OCI-LY1 (cell line): ENCODE measurements around the gene DDC.

ENCODE experiments used
- H2AFZ ChIP-seq: fragments of 200-600 bp; sonication (generic), shearing (Covaris generic); 2 replicates; pipeline ENCODE4 v1.6.0; 2014; ENCODE audit warnings: antibody characterized with exemption, mild to moderate bottlenecking, low read length
- H3F3A ChIP-seq: fragments of 200-600 bp; sonication (generic), shearing (Covaris generic); 2 replicates; pipeline ENCODE4 v1.6.0; 2014; ENCODE audit warnings: mild to moderate bottlenecking, antibody characterized with exemption, low read length, moderate library complexity; ENCODE audit not compliant: insufficient read depth
- H3K27ac ChIP-seq: fragments of 200-600 bp; sonication (generic); 2 replicates; pipeline ENCODE4 v1.5.1; 2014; ENCODE audit warnings: low read length, mixed run types, mild to moderate bottlenecking, low read depth; ENCODE audit not compliant: poor library complexity, severe bottlenecking
- H3K27me3 ChIP-seq: fragments of 200-600 bp; sonication (generic); 2 replicates; pipeline ENCODE4 v1.6.0; 2014; ENCODE audit warnings: antibody characterized with exemption, mild to moderate bottlenecking, low read length, moderate library complexity; ENCODE audit not compliant: insufficient read depth
- H3K36me3 ChIP-seq: fragments of 200-600 bp; sonication (generic); 2 replicates; pipeline ENCODE4 v1.6.1; 2014; ENCODE audit warnings: mild to moderate bottlenecking, antibody characterized with exemption, low read length, moderate library complexity, mixed read lengths; ENCODE audit not compliant: insufficient read depth
- H3K4me1 ChIP-seq: fragments of 200-600 bp; sonication (generic); 2 replicates; pipeline ENCODE4 v1.5.1; 2014; ENCODE audit warnings: mild to moderate bottlenecking, low read length, moderate library complexity; ENCODE audit not compliant: insufficient read depth, severe bottlenecking
- H3K4me2 ChIP-seq: fragments of 200-600 bp; sonication (generic), shearing (Covaris generic); 2 replicates; pipeline ENCODE4 v1.6.1; 2014; ENCODE audit warnings: low read length
- H3K4me3 ChIP-seq: fragments of 200-600 bp; sonication (generic); 2 replicates; pipeline ENCODE4 v1.5.1; 2014; ENCODE audit warnings: low read length, low read depth, mild to moderate bottlenecking, mixed read lengths; ENCODE audit not compliant: poor library complexity, severe bottlenecking
- H3K79me2 ChIP-seq: fragments of 200-600 bp; shearing (Covaris generic); 2 replicates; pipeline ENCODE4 v1.6.1; 2016; ENCODE audit warnings: mixed run types, low read length, mixed read lengths; ENCODE audit not compliant: insufficient read depth
- H3K9ac ChIP-seq: fragments of 200-600 bp; sonication (generic), shearing (Covaris generic); 2 replicates; pipeline ENCODE4 v1.6.1; 2014; ENCODE audit warnings: mild to moderate bottlenecking, low read length, mixed read lengths
- H3K9me2 ChIP-seq: fragments of 200-600 bp; sonication (generic), shearing (Covaris generic); 2 replicates; pipeline ENCODE4 v1.6.1; 2014; ENCODE audit warnings: low read depth, mild to moderate bottlenecking, low read length, mixed read lengths
- H3K9me3 ChIP-seq: fragments of 200-600 bp; shearing (Covaris generic); 2 replicates; pipeline ENCODE4 v1.6.1; 2014; ENCODE audit warnings: low read length, mixed read lengths
- H4K20me1 ChIP-seq: fragments of 200-600 bp; sonication (generic), shearing (Covaris generic); 2 replicates; pipeline ENCODE4 v1.6.0; 2016; ENCODE audit warnings: mild to moderate bottlenecking, low read length; ENCODE audit not compliant: insufficient read depth
- CTCF ChIP-seq: fragments of 200-600 bp; sonication (generic), shearing (Covaris generic); IDR thresholded peaks from 2 replicates; pipeline ENCODE4 v1.5.1; 2017; ENCODE audit warnings: mild to moderate bottlenecking, antibody characterized with exemption, low read length, moderate library complexity, mixed read lengths
- EZH2 ChIP-seq: fragments of 200-600 bp; sonication (generic), shearing (Covaris generic); IDR thresholded peaks from 2 replicates; pipeline ENCODE4 v1.8.0; 2017; ENCODE audit warnings: borderline replicate concordance, mixed run types, mild to moderate bottlenecking, antibody characterized with exemption, low read length, moderate library complexity, mixed read lengths

DDC gene

GRCh38 chr7:50504646-50505546, 60.3 kb downstream of the DDC start:
- Histone ChIP-seq H3K79me2 (no peaks in the 10 kb centered on the region), H3F3A (no peaks in the 10 kb centered on the region), H3K4me2 (no peak overlapping the region), H3K9me3 (no peaks in the 10 kb centered on the region), H2AFZ (no peak overlapping the region), H3K4me3 (no peak overlapping the region), H3K4me1 (no peaks in the 10 kb centered on the region), H4K20me1 (no peaks in the 10 kb centered on the region), H3K9ac (no peak overlapping the region), H3K36me3 (no peaks in the 10 kb centered on the region), H3K27me3 (peaks cover 6% of the 10 kb centered on the region; the same call in 1 of the 2 replicates), H3K9me2 (no peaks in the 10 kb centered on the region), H3K27ac (no peak overlapping the region)
- TF ChIP-seq CTCF (no peak), EZH2 (no peak)

- H3F3A ChIP-seq = no peaks in the 10 kb centered on the region
- no peak overlapping the region for H3K4me3 ChIP-seq
- no peaks in the 10 kb centered on the region for H4K20me1 ChIP-seq
- TF ChIP-seq EZH2 (no peak), CTCF (no peak)
- H3K9me2 ChIP-seq = no peaks in the 10 kb centered on the region
- H3K27ac ChIP-seq = no peak overlapping the region
- H3K9ac ChIP-seq = no peak overlapping the region
- H3K36me3 ChIP-seq = no peaks in the 10 kb centered on the region
- H3K27me3 ChIP-seq = peaks cover 6% of the 10 kb centered on the region; the same call in 1 of the 2 replicates
- H2AFZ ChIP-seq = no peak overlapping the region
- no peaks in the 10 kb centered on the region for H3K9me3 ChIP-seq
- no peaks in the 10 kb centered on the region for H3K79me2 ChIP-seq
- H3K4me1 ChIP-seq = no peaks in the 10 kb centered on the region
- H3K4me2 ChIP-seq = no peak overlapping the region
Measured at GRCh38 chr7:50502947-50503346, 62.3 kb downstream of the DDC start.

- Histone ChIP-seq H3K4me2 (no peak overlapping the region), H3K27ac (no peak overlapping the region), H3F3A (no peaks in the 10 kb centered on the region), H3K4me3 (no peak overlapping the region), H3K9me3 (no peaks in the 10 kb centered on the region), H3K27me3 (peaks cover 6% of the 10 kb centered on the region; the same call in 1 of the 2 replicates), H3K4me1 (no peaks in the 10 kb centered on the region), H2AFZ (no peak overlapping the region), H3K9ac (no peak overlapping the region), H3K79me2 (no peaks in the 10 kb centered on the region), H3K9me2 (no peaks in the 10 kb centered on the region), H3K36me3 (no peaks in the 10 kb centered on the region), H4K20me1 (no peaks in the 10 kb centered on the region)
- TF ChIP-seq EZH2 (no peak), CTCF (no peak)
Measured at GRCh38 chr7:50502001-50502684, 63.1 kb downstream of the DDC start.
